Stomach (tissue), 9 donors: ENCODE results near the gene BABAM2. TPM values are rescaled to one million over a fixed set of nuclear protein-coding genes. Genes with fewer than 3 reads are reported as not detected.

Experiments used
- DNase-seq, 2 donors: peaks; one replicate each; pipeline versions ENCODE4 v3.0.0 to v3.0.0-alpha.2; 2013 to 2019
- H3K27ac ChIP-seq, 5 donors: fragments of 200-600 bp in 4 of 5; sonication (generic) in 4 of 5; one replicate each; pipeline ENCODE4 v1.5.1; 2013 to 2019; ENCODE audit warnings: mild to moderate bottlenecking in 1 of 5, moderate library complexity in 1 of 5
- H3K27me3 ChIP-seq, 3 donors: fragments of 200-600 bp; sonication (generic); one replicate each; pipeline ENCODE4 v1.5.1; 2017 to 2019; ENCODE audit warnings: mixed run types in 1 of 3
- H3K36me3 ChIP-seq, 4 donors: fragments of 200-600 bp; sonication (generic); 1 replicate in 3 of 4; 2 replicates in 1 of 4; pipeline ENCODE4 v1.5.1; 2016 to 2019
- H3K4me1 ChIP-seq, 4 donors: fragments of 200-600 bp; sonication (generic); one replicate each; pipeline ENCODE4 v1.5.1; 2016 to 2019
- H3K4me3 ChIP-seq, 4 donors: fragments of 200-600 bp; sonication (generic) in 3 of 4; one replicate each; pipeline ENCODE4 v1.5.1; 2016 to 2019; ENCODE audit warnings: mild to moderate bottlenecking in 1 of 4
- H3K9me3 ChIP-seq, 4 donors: fragments of 200-600 bp; sonication (generic); one replicate each; pipeline ENCODE4 v1.5.1; 2016 to 2019
- CTCF ChIP-seq, 7 experiments: fragments of 450-650 bp in 4 of 7; fragments of 200-600 bp in 3 of 7; sonication (generic) in 3 of 7; IDR thresholded peaks; one replicate each; pipeline ENCODE4 v1.5.1; 2016 to 2019; ENCODE audit warnings: antibody characterized with exemption in 7 of 7, control low read depth in 2 of 7, mild to moderate bottlenecking in 1 of 7
- EP300 ChIP-seq: sonication (generic); formaldehyde crosslinking; IDR thresholded peaks from one replicate; pipeline ENCODE4 v1.6.1; 2017; ENCODE audit warnings: antibody characterized with exemption
- POLR2A ChIP-seq, 4 donors: fragments of 450-650 bp; IDR thresholded peaks; one replicate each; pipeline ENCODE4 v1.6.1; 2016; ENCODE audit warnings: antibody characterized with exemption in 4 of 4, control low read depth in 2 of 4, mild to moderate bottlenecking in 1 of 4, moderate library complexity in 1 of 4
- POLR2AphosphoS5 ChIP-seq, 3 donors: sonication (generic); formaldehyde crosslinking; IDR thresholded peaks; one replicate each; pipeline ENCODE4 v1.6.1; 2016; ENCODE audit warnings: antibody characterized with exemption in 3 of 3
- WGBS, 5 donors: extraction: QIAGEN DNeasy Blood & Tissue Kit in 3 of 5; methylation state at CpG; one replicate each; pipeline versions ENCODE4 v1.1.5 to v1.1.7; 2013 to 2018; 5-methylcytosine and 5-hydroxymethylcytosine counted together
- intact Hi-C: fragments of 100-400 bp; cut with DNase I; formaldehyde crosslinking; loops from one replicate; pipeline ENCODE4 v1.15.1; 2023; ENCODE audit warnings: low total_unique reads
- polyA plus RNA-seq, 3 donors: library from polyadenylated mRNA; stranded (reverse); fragments of 200-250 nt; gene quantifications; one replicate each; pipeline ENCODE4 v1.2.3, GENCODE V29; 2013
- total RNA-seq, 5 donors: library from RNA; depleted of rRNA; stranded (reverse); fragments of >200 nt; gene quantifications; one replicate each; pipeline versions ENCODE4 v1.1.0 to v1.2.3, GENCODE V29; 2014 to 2016
- donor health status: healthy with polysubstance abuse.
- donor health status: Bipolar disorder and iron deficiency.
- donor health status: healthy.

The BABAM2 gene
- total and polyA plus RNA-seq, 8 donors, result 14.2 to 41.4 (median 22.8) TPM

GRCh38 chr2:28293416-28293815, 402.9 kb downstream of the BABAM2 start:
- TF ChIP-seq EP300 (no peak), POLR2AphosphoS5 (IDR thresholded peaks at IDR 0.05) (no peak), POLR2A (IDR thresholded peaks at IDR 0.05) (no peak), CTCF (IDR thresholded peaks at IDR 0.05) (no peak)
- WGBS, 5 donors, result 72 to 84% (median 74%) methylated on average over 5 of the region's 5 CpGs
- intact Hi-C loops, result no loop called here
- Histone ChIP-seq H3K4me1 (no peaks in the 10 kb centered on the region), H3K9me3 (no peaks in the 10 kb centered on the region), H3K27ac (no peak overlapping the region), H3K27me3 (no peaks in the 10 kb centered on the region), H3K4me3 (no peak overlapping the region), H3K36me3 (peaks cover 0 to 2% (median under 1%) of the 10 kb centered on the region in 4 donors)
- no peak for DNase-seq

GRCh38 chr2:28294451-28294850, 403.9 kb downstream of the BABAM2 start:
- Histone ChIP-seq H3K27ac (no peak overlapping the region), H3K36me3 (peaks cover 0 to 11% (median 2%) of the 10 kb centered on the region in 4 donors), H3K4me3 (no peak overlapping the region), H3K4me1 (no peaks in the 10 kb centered on the region), H3K9me3 (no peaks in the 10 kb centered on the region), H3K27me3 (no peaks in the 10 kb centered on the region)
- no peak for DNase-seq
- no peak for TF ChIP-seq EP300
- no peak for TF ChIP-seq POLR2A (IDR thresholded peaks at IDR 0.05)
- no peak for TF ChIP-seq POLR2AphosphoS5 (IDR thresholded peaks at IDR 0.05)
- no peak for TF ChIP-seq CTCF (IDR thresholded peaks at IDR 0.05)
- intact Hi-C loops, result no loop called here
- 90 to 100% (median 95%) methylated on average over 1 of the region's 1 CpG for WGBS, 5 donors

- no peak for DNase-seq
- 78 to 93% (median 90%) methylated on average over 7 of the region's 7 CpGs for WGBS, 5 donors
- TF ChIP-seq POLR2AphosphoS5 (IDR thresholded peaks at IDR 0.05) (no peak), CTCF (IDR thresholded peaks at IDR 0.05) (no peak), POLR2A (IDR thresholded peaks at IDR 0.05) (no peak), EP300 (no peak)
- Histone ChIP-seq H3K4me1 (peaks cover 0 to 10% (median under 1%) of the 10 kb centered on the region in 4 donors), H3K27ac (no peak overlapping the region), H3K27me3 (no peaks in the 10 kb centered on the region), H3K9me3 (no peaks in the 10 kb centered on the region), H3K4me3 (no peak overlapping the region), H3K36me3 (peaks cover 0 to 12% (median 4%) of the 10 kb centered on the region in 4 donors)
- intact Hi-C loops, result no loop called here
Measured at GRCh38 chr2:28296243-28296642, 405.7 kb downstream of the BABAM2 start.

GRCh38 chr2:28296904-28297303, 406.4 kb downstream of the BABAM2 start:
- no peak overlapping the region for H3K27ac ChIP-seq
- peaks cover 0 to 13% (median 3%) of the 10 kb centered on the region in 4 donors for H3K4me1 ChIP-seq
- DNase-seq, result no peak
- TF ChIP-seq CTCF (IDR thresholded peaks at IDR 0.05) (no peak), POLR2A (IDR thresholded peaks at IDR 0.05) (no peak), EP300 (no peak), POLR2AphosphoS5 (IDR thresholded peaks at IDR 0.05) (no peak)
- no peaks in the 10 kb centered on the region for H3K9me3 ChIP-seq
- WGBS, 5 donors, result 84 to 94% (median 92%) methylated on average over 4 of the region's 4 CpGs
- peaks cover 0 to 12% (median 5%) of the 10 kb centered on the region in 4 donors for H3K36me3 ChIP-seq
- no peaks in the 10 kb centered on the region for H3K27me3 ChIP-seq
- intact Hi-C loops, result no loop called here
- H3K4me3 ChIP-seq, result no peak overlapping the region
